GM18505 (cell line): ENCODE results near the gene SYT9.

Source experiments
- ATAC-seq: cut with Tn5 transposase; IDR thresholded peaks from one replicate; pipeline ENCODE4 v1.9.1; 2021; ENCODE audit not compliant: unreplicated experiment
- POLR2A ChIP-seq: IDR thresholded peaks from 4 replicates; pipeline ENCODE4 v1.6.1; 2011; ENCODE audit warnings: borderline replicate concordance; ENCODE audit not compliant: insufficient read depth, insufficient read length; ENCODE audit errors: extremely low read depth

SYT9 gene

GRCh38 chr11:7254731-7255291 is 3.1 kb downstream of the SYT9 start:
- no peak for ATAC-seq
- no peak for TF ChIP-seq POLR2A

GRCh38 chr11:7256943-7257342 is 5.2 kb downstream of the SYT9 start:
- no peak for TF ChIP-seq POLR2A
- no peak for ATAC-seq

- ATAC-seq = no peak
These were observed 6.0 kb downstream of the SYT9 start for GRCh38 chr11:7257724-7258123.

GRCh38 chr11:7261578-7261977 is 9.9 kb downstream of the SYT9 start:
- ATAC-seq = no peak
- no peak for TF ChIP-seq POLR2A

More at GRCh38 chr11:7257724-7258123, 6.0 kb downstream of the SYT9 start:
- TF ChIP-seq POLR2A = no peak

GRCh38 chr11:7262672-7263071 is 11.0 kb downstream of the SYT9 start:
- ATAC-seq = no peak
- no peak for TF ChIP-seq POLR2A

- TF ChIP-seq POLR2A = no peak
- no peak for ATAC-seq
These were observed 12.1 kb downstream of the SYT9 start for GRCh38 chr11:7263842-7264241.

GRCh38 chr11:7268758-7269157 is 17.1 kb downstream of the SYT9 start:
- no peak for ATAC-seq
- no peak for TF ChIP-seq POLR2A

- ATAC-seq = no peak
- TF ChIP-seq POLR2A = no peak
These were observed 18.6 kb downstream of the SYT9 start for GRCh38 chr11:7270233-7270865.

GRCh38 chr11:7272373-7272772 is 20.7 kb downstream of the SYT9 start:
- ATAC-seq = no peak
- TF ChIP-seq POLR2A = no peak

GRCh38 chr11:7275133-7275532 is 23.4 kb downstream of the SYT9 start:
- TF ChIP-seq POLR2A = no peak
- no peak for ATAC-seq

- no peak for TF ChIP-seq POLR2A
- no peak for ATAC-seq
These were observed 26.7 kb downstream of the SYT9 start for GRCh38 chr11:7278314-7278917.

GRCh38 chr11:7279676-7280075 is 28.0 kb downstream of the SYT9 start:
- ATAC-seq = no peak
- TF ChIP-seq POLR2A = no peak

- no peak for ATAC-seq
- no peak for TF ChIP-seq POLR2A
These were observed 29.4 kb downstream of the SYT9 start for GRCh38 chr11:7281079-7281478.

- ATAC-seq = no peak
- no peak for TF ChIP-seq POLR2A
These were observed 30.1 kb downstream of the SYT9 start for GRCh38 chr11:7281809-7282208.
